Measurements from ENCODE around the gene TALDO1.

Gene TALDO1

GRCh38 chr11:773830-774229, 26.6 kb downstream of the TALDO1 start:
- TF ChIP-seq CTCF (conservative IDR thresholded peaks at IDR 0.05): no peak
- peak overlapping the region; percentile 2; the same call in 1 of the 2 replicates for H3K27ac ChIP-seq

GRCh38 chr11:774873-775592, 27.8 kb downstream of the TALDO1 start:
- no peak for TF ChIP-seq CTCF (conservative IDR thresholded peaks at IDR 0.05)
- peak overlapping the region; percentile 84; the same call in 1 of the 2 replicates for H3K27ac ChIP-seq

- no peak for TF ChIP-seq CTCF (conservative IDR thresholded peaks at IDR 0.05)
- H3K27ac ChIP-seq: peak overlapping the region; percentile 84
These were observed 28.9 kb downstream of the TALDO1 start for GRCh38 chr11:776263-776560.

- H3K27ac ChIP-seq: peak overlapping the region; percentile 84
- no peak for TF ChIP-seq CTCF (conservative IDR thresholded peaks at IDR 0.05)
These were observed 29.5 kb downstream of the TALDO1 start for GRCh38 chr11:776561-777287.

GRCh38 chr11:777288-778255, 30.3 kb downstream of the TALDO1 start, which contains the start of gene GATD1:
Gene GATD1 (minus strand): TSS chr11:777487. CDS start chr11:777462, 25 bp downstream.
- H3K27ac ChIP-seq: peak within 1 kb of the TSS; percentile 84
- no peak for TF ChIP-seq CTCF (conservative IDR thresholded peaks at IDR 0.05)

GRCh38 chr11:778976-779954, 32.0 kb downstream of the TALDO1 start:
- no peak overlapping the region for H3K27ac ChIP-seq
- TF ChIP-seq CTCF (conservative IDR thresholded peaks at IDR 0.05): no peak

Measured in VCaP (cell line).